Ishikawa (cell line): ENCODE data around the gene HTRA2.

Source experiments
- TAF1 ChIP-seq: IDR thresholded peaks from 2 replicates; pipeline ENCODE4 v1.6.1; 2012; ENCODE audit warnings: low read depth, mild to moderate bottlenecking
- TF ChIP-seq, protein P1 (sequence below): IDR thresholded peaks from 2 replicates; pipeline ENCODE4 v1.6.1; 2012; ENCODE audit warnings: low read depth, mild to moderate bottlenecking

DNA sequence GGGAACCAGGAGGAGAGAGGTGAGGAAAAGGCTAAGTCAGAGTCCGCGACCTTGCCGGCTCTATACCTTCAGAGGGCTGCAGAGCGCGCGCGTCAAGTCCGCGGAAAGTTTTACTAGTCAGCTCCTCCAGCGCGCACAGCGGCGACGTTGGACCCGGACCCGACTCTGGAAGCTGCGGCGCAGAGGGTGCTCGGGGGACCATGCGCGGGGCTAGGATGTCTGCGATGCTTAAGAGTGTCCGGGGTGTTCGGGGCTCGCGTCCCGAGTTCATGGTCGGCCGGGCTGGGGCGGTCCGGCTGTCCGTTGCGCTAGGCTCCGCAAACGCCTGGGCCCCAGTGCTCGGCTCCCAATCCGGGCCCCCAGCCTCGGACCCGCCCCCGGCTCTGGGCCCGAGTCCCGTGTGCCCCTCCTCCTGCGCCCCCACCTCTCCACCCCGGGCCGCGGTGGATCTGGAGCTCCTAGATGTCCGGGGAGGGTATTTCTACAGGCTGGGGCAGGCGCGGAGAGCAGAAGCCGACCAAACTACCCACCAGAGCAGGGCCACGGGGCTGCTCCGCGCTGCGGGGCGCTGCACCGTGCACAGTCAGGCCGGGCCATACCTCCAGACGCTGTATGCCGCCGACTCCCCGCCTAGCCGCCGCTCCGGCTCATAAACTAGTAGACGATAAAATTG lies 30.3 kb upstream of the HTRA2 start, which contains the start of gene LBX2:
- TF ChIP-seq TAF1, result no peak
- TF ChIP-seq, protein P1, sequence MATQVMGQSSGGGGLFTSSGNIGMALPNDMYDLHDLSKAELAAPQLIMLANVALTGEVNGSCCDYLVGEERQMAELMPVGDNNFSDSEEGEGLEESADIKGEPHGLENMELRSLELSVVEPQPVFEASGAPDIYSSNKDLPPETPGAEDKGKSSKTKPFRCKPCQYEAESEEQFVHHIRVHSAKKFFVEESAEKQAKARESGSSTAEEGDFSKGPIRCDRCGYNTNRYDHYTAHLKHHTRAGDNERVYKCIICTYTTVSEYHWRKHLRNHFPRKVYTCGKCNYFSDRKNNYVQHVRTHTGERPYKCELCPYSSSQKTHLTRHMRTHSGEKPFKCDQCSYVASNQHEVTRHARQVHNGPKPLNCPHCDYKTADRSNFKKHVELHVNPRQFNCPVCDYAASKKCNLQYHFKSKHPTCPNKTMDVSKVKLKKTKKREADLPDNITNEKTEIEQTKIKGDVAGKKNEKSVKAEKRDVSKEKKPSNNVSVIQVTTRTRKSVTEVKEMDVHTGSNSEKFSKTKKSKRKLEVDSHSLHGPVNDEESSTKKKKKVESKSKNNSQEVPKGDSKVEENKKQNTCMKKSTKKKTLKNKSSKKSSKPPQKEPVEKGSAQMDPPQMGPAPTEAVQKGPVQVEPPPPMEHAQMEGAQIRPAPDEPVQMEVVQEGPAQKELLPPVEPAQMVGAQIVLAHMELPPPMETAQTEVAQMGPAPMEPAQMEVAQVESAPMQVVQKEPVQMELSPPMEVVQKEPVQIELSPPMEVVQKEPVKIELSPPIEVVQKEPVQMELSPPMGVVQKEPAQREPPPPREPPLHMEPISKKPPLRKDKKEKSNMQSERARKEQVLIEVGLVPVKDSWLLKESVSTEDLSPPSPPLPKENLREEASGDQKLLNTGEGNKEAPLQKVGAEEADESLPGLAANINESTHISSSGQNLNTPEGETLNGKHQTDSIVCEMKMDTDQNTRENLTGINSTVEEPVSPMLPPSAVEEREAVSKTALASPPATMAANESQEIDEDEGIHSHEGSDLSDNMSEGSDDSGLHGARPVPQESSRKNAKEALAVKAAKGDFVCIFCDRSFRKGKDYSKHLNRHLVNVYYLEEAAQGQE, result no peak
